22Rv1 (cell line): Measurements from ENCODE around the gene PRAME.

Experiments used
- ZFX ChIP-seq: fragments of 450-650 bp; IDR thresholded peaks from 2 replicates; pipeline ENCODE4 v1.6.1; 2017; ENCODE audit warnings: antibody characterized with exemption, borderline replicate concordance
- TF ChIP-seq, protein P1 (sequence below): fragments of 450-650 bp; IDR thresholded peaks from 2 replicates; pipeline ENCODE4 v1.5.1; 2017; ENCODE audit warnings: mild to moderate bottlenecking

DNA sequence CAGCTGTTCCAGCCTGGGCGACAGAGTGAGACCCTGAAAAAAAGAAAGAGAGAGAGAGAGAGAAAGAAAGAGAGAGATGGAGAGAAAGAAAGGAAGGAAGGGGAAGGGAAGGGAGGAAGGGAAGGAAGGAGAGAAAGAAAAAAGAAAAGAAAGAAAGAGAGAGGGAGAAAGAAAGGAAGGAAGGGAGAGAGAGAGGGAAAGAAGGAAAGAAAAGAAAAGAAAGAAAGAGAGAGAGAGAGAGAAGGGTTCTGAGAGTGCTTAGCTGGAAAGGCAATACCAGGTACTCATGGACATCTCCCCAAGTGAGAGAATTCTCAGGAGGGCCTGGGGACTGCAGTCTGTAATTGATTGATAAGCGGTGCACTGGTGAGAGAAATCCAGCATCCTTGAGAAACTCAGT, 12.8 kb upstream of the PRAME start:
- TF ChIP-seq, protein P1, sequence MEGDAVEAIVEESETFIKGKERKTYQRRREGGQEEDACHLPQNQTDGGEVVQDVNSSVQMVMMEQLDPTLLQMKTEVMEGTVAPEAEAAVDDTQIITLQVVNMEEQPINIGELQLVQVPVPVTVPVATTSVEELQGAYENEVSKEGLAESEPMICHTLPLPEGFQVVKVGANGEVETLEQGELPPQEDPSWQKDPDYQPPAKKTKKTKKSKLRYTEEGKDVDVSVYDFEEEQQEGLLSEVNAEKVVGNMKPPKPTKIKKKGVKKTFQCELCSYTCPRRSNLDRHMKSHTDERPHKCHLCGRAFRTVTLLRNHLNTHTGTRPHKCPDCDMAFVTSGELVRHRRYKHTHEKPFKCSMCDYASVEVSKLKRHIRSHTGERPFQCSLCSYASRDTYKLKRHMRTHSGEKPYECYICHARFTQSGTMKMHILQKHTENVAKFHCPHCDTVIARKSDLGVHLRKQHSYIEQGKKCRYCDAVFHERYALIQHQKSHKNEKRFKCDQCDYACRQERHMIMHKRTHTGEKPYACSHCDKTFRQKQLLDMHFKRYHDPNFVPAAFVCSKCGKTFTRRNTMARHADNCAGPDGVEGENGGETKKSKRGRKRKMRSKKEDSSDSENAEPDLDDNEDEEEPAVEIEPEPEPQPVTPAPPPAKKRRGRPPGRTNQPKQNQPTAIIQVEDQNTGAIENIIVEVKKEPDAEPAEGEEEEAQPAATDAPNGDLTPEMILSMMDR = no peak
- no peak for TF ChIP-seq ZFX
